H9 (cell line): ENCODE results near the gene LARGE1. TPM values are rescaled to one million over a fixed set of nuclear protein-coding genes. Genes with fewer than 3 reads are reported as not detected.

Experiments used
- DNase-seq: peaks from one replicate; pipeline ENCODE4 v3.0.0-alpha.2; 2017
- H2AFZ ChIP-seq: one replicate; pipeline ENCODE4 v1.6.1; 2013; ENCODE audit warnings: mild to moderate bottlenecking, low read length, control low read depth, moderate library complexity
- H2AK5ac ChIP-seq: 2 replicates; pipeline ENCODE4 v1.6.1; 2013; ENCODE audit warnings: low read length, control low read depth, mixed read lengths; ENCODE audit not compliant: insufficient read length
- H2BK120ac ChIP-seq: one replicate; pipeline ENCODE4 v1.6.1; 2013; ENCODE audit warnings: low read depth, mild to moderate bottlenecking, low read length, control low read depth, inconsistent platforms; ENCODE audit not compliant: poor library complexity, severe bottlenecking
- H2BK12ac ChIP-seq: 2 replicates; pipeline ENCODE4 v1.6.1; 2013; ENCODE audit warnings: low read length, control low read depth, mixed read lengths, low read depth; ENCODE audit not compliant: insufficient read length
- H2BK15ac ChIP-seq: 2 replicates; pipeline ENCODE4 v1.6.1; 2013; ENCODE audit warnings: low read depth, low read length, control low read depth
- H2BK20ac ChIP-seq: one replicate; pipeline ENCODE4 v1.6.1; 2013; ENCODE audit warnings: low read depth, mild to moderate bottlenecking, low read length, control low read depth, inconsistent platforms; ENCODE audit not compliant: poor library complexity, severe bottlenecking
- H2BK5ac ChIP-seq: 2 replicates; pipeline ENCODE4 v1.6.1; 2013; ENCODE audit warnings: low read length, control low read depth, mixed read lengths; ENCODE audit not compliant: insufficient read length
- H3K14ac ChIP-seq: 2 replicates; pipeline ENCODE4 v1.6.1; 2013; ENCODE audit warnings: low read length, control low read depth; ENCODE audit not compliant: insufficient read depth
- H3K18ac ChIP-seq: 2 replicates; pipeline ENCODE4 v1.6.1; 2013; ENCODE audit warnings: low read depth, mild to moderate bottlenecking, mixed read lengths, low read length, control low read depth; ENCODE audit not compliant: insufficient read length
- H3K23ac ChIP-seq: 2 replicates; pipeline ENCODE4 v1.6.1; 2013; ENCODE audit warnings: low read length, control low read depth, mixed read lengths, low read depth; ENCODE audit not compliant: insufficient read length
- H3K23me2 ChIP-seq: 2 replicates; pipeline ENCODE4 v1.6.1; 2013; ENCODE audit warnings: low read depth, mild to moderate bottlenecking, mixed read lengths, low read length, control low read depth; ENCODE audit not compliant: insufficient read length, poor library complexity, severe bottlenecking
- H3K27ac ChIP-seq: 2 replicates; pipeline ENCODE4 v1.5.1; 2013; ENCODE audit warnings: low read length, control low read depth, mixed read lengths, low read depth; ENCODE audit not compliant: insufficient read length
- H3K27me3 ChIP-seq: 2 replicates; pipeline ENCODE4 v1.6.1; 2013; ENCODE audit warnings: low read length, control low read depth, inconsistent platforms; ENCODE audit not compliant: insufficient read depth
- H3K4ac ChIP-seq: 2 replicates; pipeline ENCODE4 v1.6.1; 2013; ENCODE audit warnings: low read depth, mild to moderate bottlenecking, control low read depth, inconsistent platforms, low read length, moderate library complexity
- H3K4me1 ChIP-seq: 2 replicates; pipeline ENCODE4 v1.6.1; 2013; ENCODE audit warnings: low read length, control low read depth, inconsistent platforms; ENCODE audit not compliant: insufficient read depth
- H3K4me2 ChIP-seq: 2 replicates; pipeline ENCODE4 v1.6.1; 2013; ENCODE audit warnings: low read length, control low read depth, mixed read lengths; ENCODE audit not compliant: insufficient read length, insufficient read depth
- H3K56ac ChIP-seq: 2 replicates; pipeline ENCODE4 v1.6.1; 2013; ENCODE audit warnings: low read depth, mild to moderate bottlenecking, mixed read lengths, low read length, control low read depth; ENCODE audit not compliant: insufficient read length
- H3K79me1 ChIP-seq: 2 replicates; pipeline ENCODE4 v1.6.1; 2013; ENCODE audit warnings: low read depth, mild to moderate bottlenecking, moderate library complexity, low read length, control low read depth, inconsistent platforms; ENCODE audit not compliant: insufficient read depth, poor library complexity, severe bottlenecking
- H3K79me2 ChIP-seq: 2 replicates; pipeline ENCODE4 v1.6.1; 2013; ENCODE audit warnings: low read length, control low read depth, inconsistent platforms; ENCODE audit not compliant: insufficient read depth
- H3K9ac ChIP-seq: 2 replicates; pipeline ENCODE4 v1.6.1; 2013; ENCODE audit warnings: low read length, control low read depth, mixed read lengths; ENCODE audit not compliant: insufficient read length; ENCODE audit errors: extremely low read depth
- H3K9me3 ChIP-seq: one replicate; pipeline ENCODE4 v1.6.1; 2013; ENCODE audit warnings: low read depth, low read length, inconsistent platforms; ENCODE audit not compliant: control insufficient read depth
- H3T11ph ChIP-seq: one replicate; pipeline ENCODE4 v1.6.1; 2013; ENCODE audit warnings: mild to moderate bottlenecking, low read length, control low read depth, inconsistent platforms
- H4K20me1 ChIP-seq: one replicate; pipeline ENCODE4 v1.6.1; 2013; ENCODE audit not compliant: control insufficient read depth, insufficient read length, insufficient read depth
- H4K5ac ChIP-seq: 2 replicates; pipeline ENCODE4 v1.6.1; 2013; ENCODE audit warnings: low read depth, mild to moderate bottlenecking, mixed read lengths, low read length, control low read depth; ENCODE audit not compliant: insufficient read length
- H4K8ac ChIP-seq: replicated peaks from 2 replicates; pipeline ENCODE4 v1.6.1; 2013; ENCODE audit warnings: low read length, control low read depth, mixed read lengths, low read depth; ENCODE audit not compliant: insufficient read length
- H4K91ac ChIP-seq: 2 replicates; pipeline ENCODE4 v1.6.1; 2013; ENCODE audit warnings: low read depth, mild to moderate bottlenecking, moderate library complexity, mixed read lengths, low read length, control low read depth; ENCODE audit not compliant: insufficient read length
- H3K27ac Mint-ChIP-seq, 3 experiments: 2 replicates in 2 of 3; 3 replicates in 1 of 3; pipeline ENCODE4 v1.8.0; 2020 to 2021; ENCODE audit warnings: mixed read lengths in 3 of 3, mild to moderate bottlenecking in 1 of 3, moderate library complexity in 1 of 3
- H3K27me3 Mint-ChIP-seq: 2 replicates; pipeline ENCODE4 v1.8.0; 2021; ENCODE audit warnings: low read depth, mild to moderate bottlenecking, moderate library complexity, mixed read lengths
- H3K36me3 Mint-ChIP-seq, 3 experiments: 2 replicates in 2 of 3; 3 replicates in 1 of 3; pipeline ENCODE4 v1.8.0; 2020 to 2021; ENCODE audit warnings: low read depth in 3 of 3, mixed read lengths in 3 of 3; ENCODE audit not compliant: insufficient read depth in 1 of 3
- H3K4me1 Mint-ChIP-seq, 2 experiments: 2 replicates each; pipeline ENCODE4 v1.8.0; 2020; ENCODE audit warnings: mixed read lengths in 2 of 2
- H3K4me3 Mint-ChIP-seq, 2 experiments: 2 replicates in 1 of 2; 3 replicates in 1 of 2; pipeline ENCODE4 v1.8.0; 2020 to 2021; ENCODE audit warnings: mild to moderate bottlenecking in 2 of 2, mixed read lengths in 2 of 2, moderate library complexity in 1 of 2
- H3K9me3 Mint-ChIP-seq, 2 experiments: 2 replicates in 1 of 2; 3 replicates in 1 of 2; pipeline ENCODE4 v1.8.0; 2020; ENCODE audit warnings: mild to moderate bottlenecking in 2 of 2, mixed read lengths in 2 of 2, moderate library complexity in 1 of 2
- WGBS: extraction: QIAGEN DNeasy Blood & Tissue Kit; methylation state at CpG from one replicate; pipeline ENCODE4 v1.1.7; 2013; ENCODE audit warnings: missing lambda C conversion rate, low lambda C conversion rate, mixed read lengths; ENCODE audit not compliant: insufficient read length; ENCODE audit errors: extremely low coverage; 5-methylcytosine and 5-hydroxymethylcytosine counted together
- total RNA-seq: library from RNA; stranded (reverse); gene quantifications from 2 replicates; pipeline ENCODE4 v1.2.1, GENCODE V29; 2021
- TF ChIP-seq, protein P1 (sequence below): fragments of 200-600 bp; sonication (generic); conservative IDR thresholded peaks from 3 replicates; pipeline ENCODE4 v1.8.0; 2021; ENCODE audit warnings: antibody characterized with exemption, mild to moderate bottlenecking

LARGE1 gene
- total RNA-seq, 1 experiment from 2014 or later: 43.5 TPM

DNA sequence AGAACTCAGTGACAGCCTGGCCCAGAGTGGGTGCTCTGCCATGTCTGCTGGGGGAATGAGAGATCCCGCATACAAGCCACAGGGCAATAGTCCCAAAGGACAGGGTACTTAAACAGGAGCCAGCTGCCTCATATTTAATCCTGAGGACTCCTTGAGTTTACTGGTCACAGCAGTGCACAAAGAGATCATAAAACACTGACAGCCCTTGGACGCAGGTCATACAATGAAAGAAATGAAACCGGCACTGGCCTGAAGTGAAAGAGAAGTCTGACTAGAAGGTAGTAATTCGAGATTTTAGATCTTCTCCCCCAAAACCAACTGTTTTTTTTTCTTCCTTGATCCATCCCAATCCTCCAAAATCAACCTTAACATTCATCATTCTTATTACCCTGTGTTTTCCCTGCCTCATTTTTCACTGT is 562.3 kb downstream of the LARGE1 start:
- Mint-ChIP-seq H3K4me1 (peaks cover 7 to 11% of the 10 kb centered on the region in 2 experiments; a peak in 3 of 4 replicates), H3K9me3 (no peaks in the 10 kb centered on the region), H3K27ac (no peak overlapping the region), H3K4me3 (no peak overlapping the region), H3K27me3 (peaks cover 34% of the 10 kb centered on the region), H3K36me3 (peaks cover 0 to under 1% (median under 1%) of the 10 kb centered on the region in 3 experiments; a peak in 5 of 7 replicates)
- H4K5ac ChIP-seq: no peak overlapping the region
- H3K9ac ChIP-seq: no peak overlapping the region
- TF ChIP-seq, protein P1, sequence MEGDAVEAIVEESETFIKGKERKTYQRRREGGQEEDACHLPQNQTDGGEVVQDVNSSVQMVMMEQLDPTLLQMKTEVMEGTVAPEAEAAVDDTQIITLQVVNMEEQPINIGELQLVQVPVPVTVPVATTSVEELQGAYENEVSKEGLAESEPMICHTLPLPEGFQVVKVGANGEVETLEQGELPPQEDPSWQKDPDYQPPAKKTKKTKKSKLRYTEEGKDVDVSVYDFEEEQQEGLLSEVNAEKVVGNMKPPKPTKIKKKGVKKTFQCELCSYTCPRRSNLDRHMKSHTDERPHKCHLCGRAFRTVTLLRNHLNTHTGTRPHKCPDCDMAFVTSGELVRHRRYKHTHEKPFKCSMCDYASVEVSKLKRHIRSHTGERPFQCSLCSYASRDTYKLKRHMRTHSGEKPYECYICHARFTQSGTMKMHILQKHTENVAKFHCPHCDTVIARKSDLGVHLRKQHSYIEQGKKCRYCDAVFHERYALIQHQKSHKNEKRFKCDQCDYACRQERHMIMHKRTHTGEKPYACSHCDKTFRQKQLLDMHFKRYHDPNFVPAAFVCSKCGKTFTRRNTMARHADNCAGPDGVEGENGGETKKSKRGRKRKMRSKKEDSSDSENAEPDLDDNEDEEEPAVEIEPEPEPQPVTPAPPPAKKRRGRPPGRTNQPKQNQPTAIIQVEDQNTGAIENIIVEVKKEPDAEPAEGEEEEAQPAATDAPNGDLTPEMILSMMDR: no peak
- H3K9me3 ChIP-seq: no peaks in the 10 kb centered on the region
- no peak overlapping the region for H3K18ac ChIP-seq
- H2BK12ac ChIP-seq: no peak overlapping the region
- no peaks in the 10 kb centered on the region; the same call in 1 of the 2 replicates for H3K27me3 ChIP-seq
- no peaks in the 10 kb centered on the region for H3K79me2 ChIP-seq
- no peak overlapping the region for H2AK5ac ChIP-seq
- H4K91ac ChIP-seq: no peak overlapping the region
- H3K4me2 ChIP-seq: no peak overlapping the region
- H3K56ac ChIP-seq: no peak overlapping the region
- H3K79me1 ChIP-seq: no peaks in the 10 kb centered on the region
- no peak overlapping the region for H2BK15ac ChIP-seq
- no peak overlapping the region for H3K23ac ChIP-seq
- H2BK120ac ChIP-seq: no peak overlapping the region
- DNase-seq: no peak
- H3K14ac ChIP-seq: no peak overlapping the region
- H4K20me1 ChIP-seq: no peaks in the 10 kb centered on the region
- H2BK20ac ChIP-seq: no peak overlapping the region
- H3K4ac ChIP-seq: no peak overlapping the region
- H2BK5ac ChIP-seq: no peak overlapping the region
- H4K8ac ChIP-seq: no peak overlapping the region
- H3K27ac ChIP-seq: no peak overlapping the region
- H3T11ph ChIP-seq: no peak overlapping the region
- no peak overlapping the region for H2AFZ ChIP-seq
- no peaks in the 10 kb centered on the region for H3K23me2 ChIP-seq
- no CpG with 5 or more reads among the region's 4 CpGs for WGBS
- H3K4me1 ChIP-seq: no peaks in the 10 kb centered on the region
